CD4-positive, alpha-beta T cell (primary cell): ENCODE data around the gene GALNT14. TPM values are rescaled to one million over a fixed set of nuclear protein-coding genes. Genes with fewer than 3 reads are reported as not detected.

Experiments
- ATAC-seq: fragments of 200-7000 bp; cut with Tn5 transposase; one replicate; pipeline ENCODE4 v1.10.0; 2022; ENCODE audit warnings: mild to moderate bottlenecking; ENCODE audit not compliant: poor library complexity
- CTCF ChIA-PET: fragments of 350-600 bp; sonication (Branson Sonifier 250); formaldehyde crosslinking; loops from one replicate; lab custom pipeline; 2021; ENCODE audit warnings: antibody characterized with exemption, inconsistent platforms; lab: Charles Lee
- POLR2A ChIA-PET: fragments of 350-600 bp; sonication (Branson Sonifier 250); formaldehyde crosslinking; loops from one replicate; lab custom pipeline; 2021; ENCODE audit warnings: antibody characterized with exemption, inconsistent platforms; lab: Charles Lee
- DNase-seq, 14 experiments: peaks; one replicate each; pipeline ENCODE4 v3.0.0-alpha.2; 2013 to 2020; ENCODE audit warnings: mixed read lengths in 2 of 14
- H3K27ac ChIP-seq, 2 donors: one replicate each; pipeline versions ENCODE4 v1.5.1 to v1.7.0; 2013; ENCODE audit warnings: low read length in 2 of 2, low read depth in 1 of 2, mild to moderate bottlenecking in 1 of 2
- H3K27me3 ChIP-seq, 2 experiments: 1 replicate in 1 of 2; 2 replicates in 1 of 2; pipeline versions ENCODE4 v1.6.1 to v1.7.0; 2013; ENCODE audit warnings: low read length in 2 of 2, control low read depth in 1 of 2, mild to moderate bottlenecking in 1 of 2, moderate library complexity in 1 of 2; ENCODE audit not compliant: insufficient read depth in 2 of 2, control insufficient read depth in 1 of 2
- H3K36me3 ChIP-seq: one replicate; pipeline ENCODE4 v1.6.1; 2013; ENCODE audit warnings: low read length, control low read depth; ENCODE audit not compliant: insufficient read depth
- H3K4me1 ChIP-seq: one replicate; pipeline ENCODE4 v1.6.1; 2013; ENCODE audit warnings: low read length, control low read depth; ENCODE audit not compliant: insufficient read depth
- H3K4me3 ChIP-seq: one replicate; pipeline ENCODE4 v1.5.1; 2013; ENCODE audit warnings: mild to moderate bottlenecking, low read length, moderate library complexity
- H3K9me3 ChIP-seq, 2 experiments: 1 replicate in 1 of 2; 2 replicates in 1 of 2; pipeline versions ENCODE4 v1.6.1 to v1.7.0; 2013; ENCODE audit warnings: low read length in 2 of 2, mild to moderate bottlenecking in 2 of 2, control low read depth in 1 of 2, moderate library complexity in 1 of 2; ENCODE audit not compliant: control insufficient read depth in 1 of 2, insufficient read depth in 1 of 2
- H3K27ac Mint-ChIP-seq: one replicate; pipeline ENCODE4 v1.8.0; 2020; ENCODE audit warnings: mixed read lengths
- H3K27me3 Mint-ChIP-seq: one replicate; pipeline ENCODE4 v1.8.0; 2021; ENCODE audit warnings: mixed read lengths
- H3K36me3 Mint-ChIP-seq: one replicate; pipeline ENCODE4 v1.8.0; 2021; ENCODE audit warnings: low read depth, mixed read lengths
- H3K4me1 Mint-ChIP-seq: one replicate; pipeline ENCODE4 v1.8.0; 2021; ENCODE audit warnings: low read depth, mixed read lengths
- H3K4me3 Mint-ChIP-seq: one replicate; pipeline ENCODE4 v1.8.0; 2020; ENCODE audit warnings: mild to moderate bottlenecking, mixed read lengths
- H3K9me3 Mint-ChIP-seq: one replicate; pipeline ENCODE4 v1.8.0; 2020; ENCODE audit warnings: mixed read lengths
- CTCF ChIP-seq: fragments of 200-600 bp; IDR thresholded peaks from one replicate; pipeline ENCODE4 v1.8.0; 2022; ENCODE audit warnings: antibody characterized with exemption, mild to moderate bottlenecking
- intact Hi-C, 2 experiments: fragments of 100-400 bp; cut with DNase I in 1 of 2; cut with micrococcal nuclease in 1 of 2; formaldehyde crosslinking; loops; one replicate each; pipeline versions ENCODE4 v1.15.1 to v1.9.0; 2023 to 2025; cut with DNase I, micrococcal nuclease
- total RNA-seq, 174 experiments: library from RNA in 2 of 174; stranded (reverse) in 2 of 174; gene quantifications; one replicate each; pipeline ENCODE4 v1.2.3 and lab custom pipeline; 2021 to 2026

Gene GALNT14
- total RNA-seq, 2 experiments from 2014 or later: not detected

GRCh38 chr2:31028417-31028816 is 109.8 kb downstream of the GALNT14 start:
- H3K27me3 Mint-ChIP-seq: no peaks in the 10 kb centered on the region
- ChIA-PET POLR2A (no interaction called here), CTCF (no interaction called here)
- no peak for TF ChIP-seq CTCF
- H3K9me3 Mint-ChIP-seq: no peaks in the 10 kb centered on the region
- Histone ChIP-seq H3K4me3 (no peak overlapping the region), H3K9me3 (no peaks in the 10 kb centered on the region), H3K36me3 (no peaks in the 10 kb centered on the region), H3K27ac (no peak overlapping the region), H3K4me1 (no peaks in the 10 kb centered on the region), H3K27me3 (peaks cover 0 to 4% of the 10 kb centered on the region in 2 experiments)
- H3K4me3 Mint-ChIP-seq: no peak overlapping the region
- no peaks in the 10 kb centered on the region for H3K36me3 Mint-ChIP-seq
- H3K27ac Mint-ChIP-seq: no peak overlapping the region
- ATAC-seq: no peak
- no peaks in the 10 kb centered on the region for H3K4me1 Mint-ChIP-seq
- DNase-seq: no peak
- intact Hi-C loops: no loop called here

- Histone ChIP-seq H3K4me1 (no peaks in the 10 kb centered on the region), H3K27ac (no peak overlapping the region), H3K9me3 (no peaks in the 10 kb centered on the region), H3K36me3 (no peaks in the 10 kb centered on the region), H3K27me3 (peaks cover 0 to 4% of the 10 kb centered on the region in 2 experiments), H3K4me3 (no peak overlapping the region)
- H3K9me3 Mint-ChIP-seq: no peaks in the 10 kb centered on the region
- ATAC-seq (no peak), DNase-seq (no peak)
- no peak overlapping the region for H3K4me3 Mint-ChIP-seq
- intact Hi-C loops: no loop called here
- ChIA-PET POLR2A (no interaction called here), CTCF (no interaction called here)
- H3K4me1 Mint-ChIP-seq: no peaks in the 10 kb centered on the region
- H3K36me3 Mint-ChIP-seq: no peaks in the 10 kb centered on the region
- no peak overlapping the region for H3K27ac Mint-ChIP-seq
- TF ChIP-seq CTCF: no peak
- no peaks in the 10 kb centered on the region for H3K27me3 Mint-ChIP-seq
Measured at GRCh38 chr2:31027549-31027948, 110.7 kb downstream of the GALNT14 start.

GRCh38 chr2:31023541-31023940 is 114.7 kb downstream of the GALNT14 start:
- ChIA-PET CTCF (no interaction called here), POLR2A (no interaction called here)
- Mint-ChIP-seq H3K27ac (no peak overlapping the region), H3K9me3 (no peaks in the 10 kb centered on the region), H3K27me3 (no peaks in the 10 kb centered on the region), H3K4me3 (no peak overlapping the region), H3K36me3 (no peaks in the 10 kb centered on the region), H3K4me1 (no peaks in the 10 kb centered on the region)
- Histone ChIP-seq H3K36me3 (no peaks in the 10 kb centered on the region), H3K27ac (no peak overlapping the region), H3K4me1 (no peaks in the 10 kb centered on the region), H3K9me3 (no peaks in the 10 kb centered on the region), H3K4me3 (no peak overlapping the region), H3K27me3 (no peaks in the 10 kb centered on the region)
- no peak for TF ChIP-seq CTCF
- no peak for ATAC-seq
- DNase-seq: no peak
- intact Hi-C loops: no loop called here
